ENCODE measurements around the gene CYP51A1.

DNA sequence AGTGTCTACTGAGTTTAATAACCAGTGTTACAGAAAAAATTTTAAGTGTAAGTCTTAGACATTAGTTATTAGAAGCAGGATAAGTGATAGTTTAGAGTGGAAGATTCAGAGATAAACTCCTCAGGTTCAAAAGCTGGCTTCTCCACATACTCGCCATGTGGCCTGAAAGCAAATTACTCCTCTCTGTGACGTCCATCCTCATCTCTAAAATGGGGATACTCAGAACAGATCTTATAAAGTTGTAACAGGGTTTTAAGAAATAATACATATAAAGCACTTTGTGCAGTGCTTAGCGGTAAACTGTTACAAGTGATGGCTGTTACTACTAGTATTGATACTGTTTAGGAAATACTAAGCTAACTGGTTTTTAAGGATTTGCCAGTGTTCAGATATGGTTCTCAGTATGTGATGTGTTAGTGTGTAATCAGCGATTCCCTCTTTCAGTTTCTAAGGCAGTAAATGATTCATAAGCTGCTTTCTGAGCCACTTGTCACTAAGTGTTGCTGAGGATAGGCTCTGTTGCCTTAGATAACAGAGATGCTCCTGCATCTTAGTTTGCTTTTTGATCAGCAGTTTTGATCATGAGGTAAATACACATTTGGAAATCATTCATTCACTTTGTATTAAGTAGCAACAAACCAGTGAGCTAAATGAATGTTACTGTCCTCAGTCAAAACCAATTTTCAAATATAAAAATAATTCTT lies 58.7 kb downstream of the CYP51A1 start:
- TF ChIP-seq, protein P1, sequence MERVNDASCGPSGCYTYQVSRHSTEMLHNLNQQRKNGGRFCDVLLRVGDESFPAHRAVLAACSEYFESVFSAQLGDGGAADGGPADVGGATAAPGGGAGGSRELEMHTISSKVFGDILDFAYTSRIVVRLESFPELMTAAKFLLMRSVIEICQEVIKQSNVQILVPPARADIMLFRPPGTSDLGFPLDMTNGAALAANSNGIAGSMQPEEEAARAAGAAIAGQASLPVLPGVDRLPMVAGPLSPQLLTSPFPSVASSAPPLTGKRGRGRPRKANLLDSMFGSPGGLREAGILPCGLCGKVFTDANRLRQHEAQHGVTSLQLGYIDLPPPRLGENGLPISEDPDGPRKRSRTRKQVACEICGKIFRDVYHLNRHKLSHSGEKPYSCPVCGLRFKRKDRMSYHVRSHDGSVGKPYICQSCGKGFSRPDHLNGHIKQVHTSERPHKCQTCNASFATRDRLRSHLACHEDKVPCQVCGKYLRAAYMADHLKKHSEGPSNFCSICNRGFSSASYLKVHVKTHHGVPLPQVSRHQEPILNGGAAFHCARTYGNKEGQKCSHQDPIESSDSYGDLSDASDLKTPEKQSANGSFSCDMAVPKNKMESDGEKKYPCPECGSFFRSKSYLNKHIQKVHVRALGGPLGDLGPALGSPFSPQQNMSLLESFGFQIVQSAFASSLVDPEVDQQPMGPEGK (CRISPR knock-in tag; IDR thresholded peaks at IDR 0.05; ENCODE audit: borderline replicate concordance): no peak
- TF ChIP-seq TCF4 (CRISPR knock-in tag; IDR thresholded peaks at IDR 0.05; ENCODE audit: borderline replicate concordance) (no peak), ZFP3 (CRISPR knock-in tag; IDR thresholded peaks at IDR 0.05) (no peak)

Data from SK-N-SH treated with all-trans-retinoic acid at 6 μM for 48 hours (cell line).